GM23338 (cell line): Measurements from ENCODE around the gene FOXJ3. TPM values are rescaled to one million over a fixed set of nuclear protein-coding genes. Genes with fewer than 3 reads are reported as not detected.

Experiments used
- ATAC-seq: fragments of 200-7000 bp; cut with Tn5 transposase; 3 replicates; pipeline ENCODE4 v1.9.1; 2020
- DNase-seq: peaks from one replicate; pipeline ENCODE4 v3.0.0-alpha.2; 2015; ENCODE audit warnings: low spot score
- H2AFZ ChIP-seq: fragments of 200-600 bp; sonication (generic); 2 replicates; pipeline ENCODE4 v1.8.0; 2016; ENCODE audit warnings: antibody characterized with exemption, mild to moderate bottlenecking, moderate library complexity
- H3F3A ChIP-seq: fragments of 200-600 bp; sonication (generic); replicated peaks from 2 replicates; pipeline ENCODE4 v1.8.0; 2017; ENCODE audit warnings: antibody characterized with exemption, mixed run types, low read depth
- H3K27ac ChIP-seq: fragments of 200-600 bp; sonication (generic); 2 replicates; pipeline ENCODE4 v1.6.1; 2016; ENCODE audit warnings: low read depth
- H3K27me3 ChIP-seq: fragments of 200-600 bp; sonication (generic); 2 replicates; pipeline ENCODE4 v1.8.0; 2016; ENCODE audit warnings: mild to moderate bottlenecking, mixed run types, moderate library complexity; ENCODE audit not compliant: insufficient read depth
- H3K36me3 ChIP-seq: fragments of 200-600 bp; sonication (generic); 2 replicates; pipeline ENCODE4 v1.8.0; 2016; ENCODE audit warnings: mild to moderate bottlenecking; ENCODE audit not compliant: insufficient read depth
- H3K4me1 ChIP-seq: fragments of 200-600 bp; sonication (generic); 2 replicates; pipeline ENCODE4 v1.8.0; 2016; ENCODE audit warnings: mild to moderate bottlenecking, moderate library complexity; ENCODE audit not compliant: insufficient read depth
- H3K4me2 ChIP-seq: fragments of 200-600 bp; sonication (generic); 2 replicates; pipeline ENCODE4 v1.7.1; 2017; ENCODE audit warnings: mixed run types
- H3K4me3 ChIP-seq: fragments of 200-600 bp; sonication (generic); 2 replicates; pipeline ENCODE4 v1.6.1; 2016; ENCODE audit warnings: mixed run types
- H3K79me2 ChIP-seq: fragments of 200-600 bp; sonication (generic); replicated peaks from 2 replicates; pipeline ENCODE4 v1.8.0; 2017; ENCODE audit warnings: mild to moderate bottlenecking; ENCODE audit not compliant: insufficient read depth
- H3K9me2 ChIP-seq: fragments of 200-600 bp; sonication (generic); 2 replicates; pipeline ENCODE4 v1.8.0; 2017; ENCODE audit not compliant: insufficient read depth
- H4K20me1 ChIP-seq: fragments of 200-600 bp; sonication (generic); replicated peaks from 2 replicates; pipeline ENCODE4 v1.8.0; 2017; ENCODE audit warnings: mild to moderate bottlenecking; ENCODE audit not compliant: insufficient read depth
- H3K27ac Mint-ChIP-seq: 2 replicates; pipeline ENCODE4 v1.8.0; 2020; ENCODE audit warnings: inconsistent platforms, mild to moderate bottlenecking, moderate library complexity, mixed read lengths
- H3K27me3 Mint-ChIP-seq: 3 replicates; pipeline ENCODE4 v1.8.0; 2022; ENCODE audit warnings: low read depth, mild to moderate bottlenecking, moderate library complexity, mixed read lengths, inconsistent platforms; ENCODE audit not compliant: insufficient read depth, poor library complexity
- H3K36me3 Mint-ChIP-seq: 3 replicates; pipeline ENCODE4 v1.8.0; 2021; ENCODE audit warnings: low read depth, mild to moderate bottlenecking, inconsistent platforms, moderate library complexity, mixed read lengths
- H3K4me1 Mint-ChIP-seq: 3 replicates; pipeline ENCODE4 v1.8.0; 2020; ENCODE audit warnings: mild to moderate bottlenecking, inconsistent platforms, mixed read lengths
- H3K4me3 Mint-ChIP-seq: 3 replicates; pipeline ENCODE4 v1.8.0; 2021; ENCODE audit warnings: moderate library complexity, mild to moderate bottlenecking, inconsistent platforms, mixed read lengths
- H3K9me3 Mint-ChIP-seq: 3 replicates; pipeline ENCODE4 v1.8.0; 2020; ENCODE audit warnings: moderate library complexity, mild to moderate bottlenecking, inconsistent platforms, mixed read lengths
- CREB1 ChIP-seq: fragments of 250-450 bp; sonication (Bioruptor Pico); IDR thresholded peaks from 2 replicates; pipeline ENCODE4 v1.5.0; 2020; ENCODE audit warnings: low read depth, mild to moderate bottlenecking, moderate library complexity
- EZH2 ChIP-seq: fragments of 200-600 bp; sonication (generic); IDR thresholded peaks from one replicate; pipeline ENCODE4 v1.8.0; 2017; ENCODE audit warnings: antibody characterized with exemption, mild to moderate bottlenecking, low read depth; ENCODE audit not compliant: unreplicated experiment
- EZH2phosphoT487 ChIP-seq: fragments of 200-600 bp; sonication (generic); IDR thresholded peaks from one replicate; pipeline ENCODE4 v1.8.1; 2018; ENCODE audit warnings: antibody characterized with exemption; ENCODE audit not compliant: unreplicated experiment
- JUNB ChIP-seq: IDR thresholded peaks from one replicate; pipeline ENCODE4 v1.6.1; 2016; ENCODE audit warnings: antibody characterized with exemption; ENCODE audit not compliant: unreplicated experiment
- NANOG ChIP-seq: IDR thresholded peaks from 2 replicates; pipeline ENCODE4 v1.6.1; 2016; ENCODE audit warnings: antibody characterized with exemption, borderline replicate concordance
- POLR2AphosphoS5 ChIP-seq: IDR thresholded peaks from 2 replicates; pipeline ENCODE4 v1.6.1; 2016; ENCODE audit warnings: antibody characterized with exemption, low read depth
- STAT1 ChIP-seq: IDR thresholded peaks from one replicate; pipeline ENCODE4 v1.6.1; 2016; ENCODE audit warnings: antibody characterized with exemption; ENCODE audit not compliant: unreplicated experiment
- ZNF114 ChIP-seq: fragments of 250-450 bp; sonication (Bioruptor Pico); IDR thresholded peaks from 2 replicates; pipeline ENCODE4 v1.5.0; 2020; ENCODE audit warnings: mild to moderate bottlenecking, moderate library complexity
- polyA plus RNA-seq: library from polyadenylated mRNA; unstranded; fragments of >200 nt; fragmentation: Nextera tagmentation; extraction: Ambion mirVana; gene quantifications from 2 replicates; pipeline ENCODE4 v1.2.1, GENCODE V29; 2016
- total RNA-seq: library from RNA; depleted of rRNA; stranded (reverse); fragments of >200 nt; shearing (Covaris generic); gene quantifications from 2 replicates; pipeline ENCODE4 v1.2.3, GENCODE V29; 2014
- TF ChIP-seq, protein P1 (sequence below): IDR thresholded peaks from one replicate; pipeline ENCODE4 v1.6.1; 2018; ENCODE audit warnings: antibody characterized with exemption; ENCODE audit not compliant: unreplicated experiment
- TF ChIP-seq, protein P2 (sequence below), 2 experiments: fragments of 200-600 bp in 1 of 2; sonication (generic) in 1 of 2; conservative IDR thresholded peaks; 2 replicates each; pipeline versions ENCODE4 v1.5.1 to v1.6.1; 2016 to 2017; ENCODE audit warnings: antibody characterized with exemption in 2 of 2, low read depth in 2 of 2, mild to moderate bottlenecking in 2 of 2, moderate library complexity in 1 of 2
- TF ChIP-seq, protein P3 (sequence below): IDR thresholded peaks from 2 replicates; pipeline ENCODE4 v1.6.1; 2016; ENCODE audit warnings: antibody characterized with exemption

FOXJ3 gene
- total and polyA plus RNA-seq, 2 experiments from 2014 or later = 36.6 to 53.3 TPM

DNA sequence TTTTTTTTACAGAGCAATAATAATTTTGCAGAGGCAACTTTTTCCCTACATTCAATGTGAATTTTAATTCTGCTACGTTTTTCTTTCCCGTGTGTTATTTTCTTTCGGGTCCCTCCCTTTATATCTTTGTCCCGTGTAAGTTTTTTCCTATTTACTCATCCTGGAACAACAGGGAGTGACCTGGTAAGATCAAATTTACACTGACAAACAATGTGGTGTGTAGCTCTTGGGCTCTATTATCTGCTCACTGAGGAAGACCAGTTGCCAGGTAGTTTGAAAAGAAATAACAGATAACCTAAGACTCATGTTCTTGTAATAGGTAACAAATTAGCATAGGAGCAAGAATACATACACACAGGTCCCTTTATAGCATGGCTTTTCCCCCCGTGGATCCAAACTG lies 136.8 kb downstream of the FOXJ3 start (continued):
- TF ChIP-seq, protein P1, sequence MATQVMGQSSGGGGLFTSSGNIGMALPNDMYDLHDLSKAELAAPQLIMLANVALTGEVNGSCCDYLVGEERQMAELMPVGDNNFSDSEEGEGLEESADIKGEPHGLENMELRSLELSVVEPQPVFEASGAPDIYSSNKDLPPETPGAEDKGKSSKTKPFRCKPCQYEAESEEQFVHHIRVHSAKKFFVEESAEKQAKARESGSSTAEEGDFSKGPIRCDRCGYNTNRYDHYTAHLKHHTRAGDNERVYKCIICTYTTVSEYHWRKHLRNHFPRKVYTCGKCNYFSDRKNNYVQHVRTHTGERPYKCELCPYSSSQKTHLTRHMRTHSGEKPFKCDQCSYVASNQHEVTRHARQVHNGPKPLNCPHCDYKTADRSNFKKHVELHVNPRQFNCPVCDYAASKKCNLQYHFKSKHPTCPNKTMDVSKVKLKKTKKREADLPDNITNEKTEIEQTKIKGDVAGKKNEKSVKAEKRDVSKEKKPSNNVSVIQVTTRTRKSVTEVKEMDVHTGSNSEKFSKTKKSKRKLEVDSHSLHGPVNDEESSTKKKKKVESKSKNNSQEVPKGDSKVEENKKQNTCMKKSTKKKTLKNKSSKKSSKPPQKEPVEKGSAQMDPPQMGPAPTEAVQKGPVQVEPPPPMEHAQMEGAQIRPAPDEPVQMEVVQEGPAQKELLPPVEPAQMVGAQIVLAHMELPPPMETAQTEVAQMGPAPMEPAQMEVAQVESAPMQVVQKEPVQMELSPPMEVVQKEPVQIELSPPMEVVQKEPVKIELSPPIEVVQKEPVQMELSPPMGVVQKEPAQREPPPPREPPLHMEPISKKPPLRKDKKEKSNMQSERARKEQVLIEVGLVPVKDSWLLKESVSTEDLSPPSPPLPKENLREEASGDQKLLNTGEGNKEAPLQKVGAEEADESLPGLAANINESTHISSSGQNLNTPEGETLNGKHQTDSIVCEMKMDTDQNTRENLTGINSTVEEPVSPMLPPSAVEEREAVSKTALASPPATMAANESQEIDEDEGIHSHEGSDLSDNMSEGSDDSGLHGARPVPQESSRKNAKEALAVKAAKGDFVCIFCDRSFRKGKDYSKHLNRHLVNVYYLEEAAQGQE = no peak
- TF ChIP-seq, protein P2, sequence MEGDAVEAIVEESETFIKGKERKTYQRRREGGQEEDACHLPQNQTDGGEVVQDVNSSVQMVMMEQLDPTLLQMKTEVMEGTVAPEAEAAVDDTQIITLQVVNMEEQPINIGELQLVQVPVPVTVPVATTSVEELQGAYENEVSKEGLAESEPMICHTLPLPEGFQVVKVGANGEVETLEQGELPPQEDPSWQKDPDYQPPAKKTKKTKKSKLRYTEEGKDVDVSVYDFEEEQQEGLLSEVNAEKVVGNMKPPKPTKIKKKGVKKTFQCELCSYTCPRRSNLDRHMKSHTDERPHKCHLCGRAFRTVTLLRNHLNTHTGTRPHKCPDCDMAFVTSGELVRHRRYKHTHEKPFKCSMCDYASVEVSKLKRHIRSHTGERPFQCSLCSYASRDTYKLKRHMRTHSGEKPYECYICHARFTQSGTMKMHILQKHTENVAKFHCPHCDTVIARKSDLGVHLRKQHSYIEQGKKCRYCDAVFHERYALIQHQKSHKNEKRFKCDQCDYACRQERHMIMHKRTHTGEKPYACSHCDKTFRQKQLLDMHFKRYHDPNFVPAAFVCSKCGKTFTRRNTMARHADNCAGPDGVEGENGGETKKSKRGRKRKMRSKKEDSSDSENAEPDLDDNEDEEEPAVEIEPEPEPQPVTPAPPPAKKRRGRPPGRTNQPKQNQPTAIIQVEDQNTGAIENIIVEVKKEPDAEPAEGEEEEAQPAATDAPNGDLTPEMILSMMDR (conservative IDR thresholded peaks at IDR 0.05; ENCODE audit: low read depth in 2 of 2) = no peak
- TF ChIP-seq, protein P3, sequence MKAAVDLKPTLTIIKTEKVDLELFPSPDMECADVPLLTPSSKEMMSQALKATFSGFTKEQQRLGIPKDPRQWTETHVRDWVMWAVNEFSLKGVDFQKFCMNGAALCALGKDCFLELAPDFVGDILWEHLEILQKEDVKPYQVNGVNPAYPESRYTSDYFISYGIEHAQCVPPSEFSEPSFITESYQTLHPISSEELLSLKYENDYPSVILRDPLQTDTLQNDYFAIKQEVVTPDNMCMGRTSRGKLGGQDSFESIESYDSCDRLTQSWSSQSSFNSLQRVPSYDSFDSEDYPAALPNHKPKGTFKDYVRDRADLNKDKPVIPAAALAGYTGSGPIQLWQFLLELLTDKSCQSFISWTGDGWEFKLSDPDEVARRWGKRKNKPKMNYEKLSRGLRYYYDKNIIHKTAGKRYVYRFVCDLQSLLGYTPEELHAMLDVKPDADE = no peak
- no peak for TF ChIP-seq JUNB
- TF ChIP-seq STAT1 = no peak
- TF ChIP-seq NANOG = no peak
- no peak for TF ChIP-seq CREB1 (CRISPR knock-in tag)
- TF ChIP-seq POLR2AphosphoS5 = no peak
- no peak for TF ChIP-seq EZH2

DNA sequence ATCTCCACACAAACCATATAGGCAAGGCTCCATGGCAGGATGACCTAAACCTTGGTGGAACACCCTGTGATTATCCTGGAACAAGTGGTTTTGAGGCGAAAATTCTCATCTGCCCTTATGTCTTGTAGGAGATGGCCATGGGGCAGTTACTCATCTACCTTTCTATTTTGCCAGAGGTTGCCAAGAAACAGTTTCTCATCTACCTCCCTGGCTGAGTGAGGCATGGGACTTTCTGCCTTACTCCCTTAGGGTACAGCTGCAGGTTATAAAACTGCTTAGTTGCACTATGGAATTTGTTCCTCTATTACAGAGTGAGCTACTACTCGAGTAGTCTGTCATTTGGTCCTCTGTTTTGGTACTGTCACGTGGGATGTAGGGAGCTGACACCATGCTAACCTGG lies 139.2 kb downstream of the FOXJ3 start:
- Histone ChIP-seq H3K4me3 (no peak overlapping the region), H3K27ac (no peak overlapping the region), H3K4me2 (no peak overlapping the region), H3K4me1 (no peaks in the 10 kb centered on the region), H2AFZ (no peak overlapping the region), H3F3A (no peaks in the 10 kb centered on the region), H3K27me3 (no peaks in the 10 kb centered on the region), H3K79me2 (0 out of 2 replicates have a peak, but pooled peaks cover 9% of the 10 kb centered on the region), H4K20me1 (no peaks in the 10 kb centered on the region; the same call in 1 of the 2 replicates), H3K36me3 (peaks cover 12% of the 10 kb centered on the region; the same call in 1 of the 2 replicates), H3K9me2 (no peaks in the 10 kb centered on the region)
- H3K36me3 Mint-ChIP-seq = peaks cover 21% of the 10 kb centered on the region
- H3K27me3 Mint-ChIP-seq = peaks cover 4% of the 10 kb centered on the region
- ATAC-seq = no peak
- no peak overlapping the region for H3K4me3 Mint-ChIP-seq
- no peaks in the 10 kb centered on the region for H3K4me1 Mint-ChIP-seq
- no peaks in the 10 kb centered on the region for H3K9me3 Mint-ChIP-seq
- DNase-seq = no peak
- no peak overlapping the region for H3K27ac Mint-ChIP-seq
- TF ChIP-seq, protein P1 = no peak
- TF ChIP-seq EZH2phosphoT487 (no peak), EZH2 (no peak), ZNF114 (CRISPR knock-in tag) (no peak)
